HCT116 (cell line): ENCODE measurements around the gene RGS7. TPM values are rescaled to one million over a fixed set of nuclear protein-coding genes. Genes with fewer than 3 reads are reported as not detected.

Source experiments
- ATAC-seq: fragments of 200-7000 bp; cut with Tn5 transposase; 2 replicates; pipeline ENCODE4 v1.9.1; 2020; ENCODE audit warnings: mild to moderate bottlenecking, moderate library complexity
- BruUV-seq: library from RNA; stranded (reverse); fragments of 400-500 nt; replicated peaks from 2 replicates; lab custom pipeline; 2021; lab: Mats Ljungman, UMichigan
- CTCF ChIA-PET: fragments of 300-600 bp; sonication (Branson Sonifier 250); formaldehyde crosslinking; loops from one replicate; lab custom pipeline; 2021; ENCODE audit warnings: antibody characterized with exemption; lab: Charles Lee
- POLR2A ChIA-PET: fragments of 300-600, 350-600 bp; sonication (Branson Sonifier 250); formaldehyde crosslinking; loops from one replicate; lab custom pipeline; 2021; ENCODE audit warnings: antibody characterized with exemption; lab: Charles Lee
- RAD21 ChIA-PET, 2 experiments: fragments of 300-600 bp; sonication (Branson Sonifier 250); formaldehyde crosslinking; loops; one replicate each; lab custom pipeline; 2023; ENCODE audit warnings: low total read pairs in 2 of 2; ENCODE audit not compliant: uncharacterized antibody in 2 of 2, unreplicated experiment in 2 of 2, low non-redundant PET in 1 of 2; lab: Charles Lee
- DNase-seq: peaks from one replicate; pipeline ENCODE4 v3.0.0-alpha.2; 2010; ENCODE audit warnings: low read depth, low spot score
- H2AFZ ChIP-seq: fragments of 200-600 bp; shearing (Covaris generic), sonication (generic); 2 replicates; pipeline ENCODE4 v1.6.1; 2017; ENCODE audit warnings: low read depth, mixed run types, mixed read lengths, antibody characterized with exemption, low read length; ENCODE audit not compliant: poor library complexity, severe bottlenecking
- H3K27ac ChIP-seq: 2 replicates; pipeline ENCODE4 v1.5.1; 2012; ENCODE audit warnings: low read depth, low read length
- H3K27me3 ChIP-seq: fragments of 200-600 bp; sonication (generic); 2 replicates; pipeline ENCODE4 v1.6.1; 2016; ENCODE audit warnings: mixed run types, low read length, mixed read lengths; ENCODE audit not compliant: insufficient read depth
- H3K36me3 ChIP-seq, 2 experiments: fragments of 200-500 bp in 1 of 2; fragments of 200-600 bp in 1 of 2; sonication (Bioruptor generic) in 1 of 2; sonication (generic) in 1 of 2; 2 replicates each; pipeline versions ENCODE4 v1.5.1 to v1.6.1; 2014 to 2016; ENCODE audit warnings: low read length in 2 of 2, inconsistent platforms in 1 of 2, mixed read lengths in 1 of 2, mixed run types in 1 of 2; ENCODE audit not compliant: insufficient read depth in 2 of 2, control insufficient read depth in 1 of 2
- H3K4me1 ChIP-seq, 2 experiments: fragments of 200-600 bp in 1 of 2; sonication (generic) in 1 of 2; 2 replicates each; pipeline versions ENCODE4 v1.5.1 to v1.6.1; 2012 to 2017; ENCODE audit warnings: low read length in 2 of 2, inconsistent platforms in 1 of 2, mild to moderate bottlenecking in 1 of 2, mixed read lengths in 1 of 2, mixed run types in 1 of 2, moderate library complexity in 1 of 2; ENCODE audit not compliant: insufficient read depth in 2 of 2, control insufficient read depth in 1 of 2
- H3K4me2 ChIP-seq: fragments of 200-600 bp; sonication (generic); 2 replicates; pipeline ENCODE4 v1.6.1; 2017; ENCODE audit warnings: mixed run types, low read length, mixed read lengths
- H3K4me3 ChIP-seq, 2 experiments: fragments of 200-600 bp in 1 of 2; sonication (generic) in 1 of 2; replicated peaks in 1 of 2; 2 replicates each; pipeline ENCODE4 v1.5.1; 2011 to 2016; ENCODE audit warnings: low read length in 2 of 2, control low read depth in 1 of 2, low read depth in 1 of 2, mild to moderate bottlenecking in 1 of 2, mixed read lengths in 1 of 2, mixed run types in 1 of 2
- H3K79me2 ChIP-seq: fragments of 200-600 bp; sonication (generic); 2 replicates; pipeline ENCODE4 v1.6.1; 2017; ENCODE audit warnings: mild to moderate bottlenecking, mixed run types, low read length, moderate library complexity, mixed read lengths; ENCODE audit not compliant: insufficient read depth
- H3K9ac ChIP-seq: fragments of 200-600 bp; sonication (generic); 2 replicates; pipeline ENCODE4 v1.6.1; 2016; ENCODE audit warnings: low read length, mixed read lengths
- H3K9me2 ChIP-seq: fragments of 200-600 bp; sonication (generic), shearing (Covaris generic); 2 replicates; pipeline ENCODE4 v1.6.1; 2017; ENCODE audit warnings: mixed run types, mild to moderate bottlenecking, moderate library complexity; ENCODE audit not compliant: insufficient read depth
- H3K9me3 ChIP-seq, 2 experiments: fragments of 200-500 bp in 1 of 2; fragments of 200-600 bp in 1 of 2; sonication (Bioruptor generic) in 1 of 2; sonication (generic) in 1 of 2; 2 replicates each; pipeline ENCODE4 v1.6.1; 2014 to 2017; ENCODE audit warnings: low read length in 2 of 2, mixed read lengths in 2 of 2, inconsistent platforms in 1 of 2, low read depth in 1 of 2, mild to moderate bottlenecking in 1 of 2, mixed run types in 1 of 2, moderate library complexity in 1 of 2; ENCODE audit not compliant: control insufficient read depth in 1 of 2, insufficient read depth in 1 of 2
- H4K20me1 ChIP-seq: fragments of 200-600 bp; sonication (generic), shearing (Covaris generic); 2 replicates; pipeline ENCODE4 v1.6.1; 2017; ENCODE audit warnings: mixed run types, mild to moderate bottlenecking, moderate library complexity; ENCODE audit not compliant: insufficient read depth
- ATF3 ChIP-seq: IDR thresholded peaks from 2 replicates; pipeline ENCODE4 v1.6.1; 2012
- CBX3 ChIP-seq: IDR thresholded peaks from 2 replicates; pipeline ENCODE4 v1.6.1; 2012; ENCODE audit warnings: low read depth
- CTCF ChIP-seq, 3 experiments: fragments of 200-600 bp in 1 of 3; sonication (generic) in 1 of 3; IDR thresholded peaks in 2 of 3; conservative IDR thresholded peaks in 1 of 3; 2 replicates each; pipeline ENCODE4 v1.5.1; 2012 to 2017; ENCODE audit warnings: low read depth in 2 of 3, low read length in 2 of 3, antibody characterized with exemption in 1 of 3, borderline replicate concordance in 1 of 3, control low read depth in 1 of 3, mild to moderate bottlenecking in 1 of 3, mixed read lengths in 1 of 3, mixed run types in 1 of 3, moderate library complexity in 1 of 3; ENCODE audit not compliant: insufficient read depth in 1 of 3
- EZH2phosphoT487 ChIP-seq: fragments of 200-600 bp; IDR thresholded peaks from 2 replicates; pipeline ENCODE4 v1.6.1; 2018; ENCODE audit warnings: antibody characterized with exemption, borderline replicate concordance
- FOSL1 ChIP-seq: IDR thresholded peaks from 2 replicates; pipeline ENCODE4 v1.6.1; 2012; ENCODE audit warnings: low read depth
- JUND ChIP-seq: IDR thresholded peaks from 2 replicates; pipeline ENCODE4 v1.6.1; 2012
- POLR2A ChIP-seq: IDR thresholded peaks from 2 replicates; pipeline ENCODE4 v1.7.0; 2011; ENCODE audit warnings: borderline replicate concordance; ENCODE audit not compliant: insufficient read depth, insufficient read length; ENCODE audit errors: extremely low read depth
- SRF ChIP-seq: IDR thresholded peaks from 2 replicates; pipeline ENCODE4 v1.6.1; 2012; ENCODE audit warnings: low read depth
- YY1 ChIP-seq: IDR thresholded peaks from 2 replicates; pipeline ENCODE4 v1.6.1; 2011; ENCODE audit warnings: low read length, low read depth, moderate library complexity, mild to moderate bottlenecking; ENCODE audit not compliant: insufficient replicate concordance; ENCODE audit errors: extremely low read depth
- intact Hi-C: fragments of 100-400 bp; cut with micrococcal nuclease; formaldehyde crosslinking; loops from 2 replicates; pipeline ENCODE4 v1.10.0; 2022
- total RNA-seq: library from RNA; stranded (reverse); gene quantifications from one replicate; pipeline ENCODE4 v1.2.1, GENCODE V29; 2021; ENCODE audit not compliant: unreplicated experiment

The RGS7 gene
- total RNA-seq, 1 experiment from 2014 or later = not detected

GRCh38 chr1:240790856-240791255, 566.1 kb downstream of the RGS7 start:
- Histone ChIP-seq H3K4me3 (no peak overlapping the region), H3K9me3 (peaks cover 0 to 15% of the 10 kb centered on the region in 2 experiments; a peak in 2 of 4 replicates), H2AFZ (no peak overlapping the region), H4K20me1 (no peaks in the 10 kb centered on the region), H3K79me2 (no peaks in the 10 kb centered on the region), H3K9me2 (no peaks in the 10 kb centered on the region), H3K36me3 (no peaks in the 10 kb centered on the region), H3K9ac (no peak overlapping the region), H3K27me3 (no peaks in the 10 kb centered on the region), H3K4me1 (no peaks in the 10 kb centered on the region), H3K4me2 (no peak overlapping the region), H3K27ac (no peak overlapping the region)
- ATAC-seq = no peak
- BruUV-seq = no TSS peak
- no peak for TF ChIP-seq JUND
- TF ChIP-seq YY1 = no peak
- no peak for TF ChIP-seq POLR2A
- TF ChIP-seq CTCF (IDR thresholded peaks at IDR 0.05 in 2 of 3, conservative IDR thresholded peaks at IDR 0.05 in 1 of 3; ENCODE audit: borderline replicate concordance in 1 of 3, insufficient read depth in 1 of 3, low read depth in 2 of 3, low read length in 2 of 3) = no peak
- TF ChIP-seq FOSL1 = no peak
- no peak for TF ChIP-seq SRF
- TF ChIP-seq CBX3 = no peak
- no peak for TF ChIP-seq EZH2phosphoT487
- TF ChIP-seq ATF3 = no peak
- intact Hi-C loops = no loop called here
- RAD21 ChIA-PET = no interaction called here
- POLR2A ChIA-PET = no interaction called here
- CTCF ChIA-PET = no interaction called here
- no peak for DNase-seq
